A549 treated with dexamethasone at 1 μM for 4 hours (cell line): ENCODE measurements around the gene MUC7. TPM values are rescaled to one million over a fixed set of nuclear protein-coding genes. Genes with fewer than 3 reads are reported as not detected.

ENCODE experiments used
- total RNA-seq: library from RNA; stranded (reverse); fragments of 200-300 nt; extraction: Qiagen RNA extraction; gene quantifications from 5 replicates; pipeline ENCODE4 v1.2.3, GENCODE V29; 2022

The MUC7 gene
- total RNA-seq, result not detected in 5 replicates

GRCh38 chr4:70471897-70472296 lies at the start of gene MUC7:
TSS of gene MUC7 (plus strand) at chr4:70472197. CDS start at chr4:70474022, 1,825 bp downstream.

GRCh38 chr4:70518269-70518668 lies 46.3 kb downstream of the MUC7 start, which contains the start of gene AMTN:
TSS of gene AMTN (plus strand) at chr4:70518569. CDS start at chr4:70518778, 209 bp downstream.

Other genes starting within 250 kb of the MUC7 start
- gene FDCSP, start 246.1 kb upstream of the MUC7 start, total RNA-seq, result not detected in 5 replicates
- not detected in 5 replicates for gene CSN3, start 229.6 kb upstream of the MUC7 start, total RNA-seq
- not detected in 5 replicates for gene CABS1, start 137.2 kb upstream of the MUC7 start, total RNA-seq
- not detected in 5 replicates for gene SMR3A, start 111.4 kb upstream of the MUC7 start, total RNA-seq
- not detected in 5 replicates for gene SMR3B, start 89.1 kb upstream of the MUC7 start, total RNA-seq
- gene OPRPN, start 74.3 kb upstream of the MUC7 start, total RNA-seq, result not detected in 5 replicates
- 0.12 to 0.18 TPM in 2 of 5 replicates, not detected in the others for gene AMTN, start 46.4 kb downstream of the MUC7 start, total RNA-seq
- gene AMBN, start 120.1 kb downstream of the MUC7 start, total RNA-seq, result not detected in 5 replicates
- not detected in 5 replicates for gene ENAM, start 156.5 kb downstream of the MUC7 start, total RNA-seq
- gene JCHAIN, start 194.3 kb downstream of the MUC7 start, total RNA-seq, result 0.06 to 0.23 TPM (median 0.14 TPM) in 4 of 5 replicates, not detected in the other
- gene UTP3, start 216.3 kb downstream of the MUC7 start, total RNA-seq, result 32.4 to 44.0 TPM (median 33.0 TPM) in 5 replicates
- gene RUFY3, start 249.8 kb downstream of the MUC7 start, total RNA-seq, result 5.8 to 8.0 TPM (median 7.2 TPM) in 5 replicates